ENCODE data around the gene TEKT2. TPM values are rescaled to one million over a fixed set of nuclear protein-coding genes. Genes with fewer than 3 reads are reported as not detected.
A peak's percentile ranks its signal among the peaks of the same experiment; 100 is the strongest.

Gene TEKT2
- polyA plus RNA-seq, 2 of the 4 experiments (the other 2 are of a cell fraction) = 0.08 TPM; not detected in 1

DNA sequence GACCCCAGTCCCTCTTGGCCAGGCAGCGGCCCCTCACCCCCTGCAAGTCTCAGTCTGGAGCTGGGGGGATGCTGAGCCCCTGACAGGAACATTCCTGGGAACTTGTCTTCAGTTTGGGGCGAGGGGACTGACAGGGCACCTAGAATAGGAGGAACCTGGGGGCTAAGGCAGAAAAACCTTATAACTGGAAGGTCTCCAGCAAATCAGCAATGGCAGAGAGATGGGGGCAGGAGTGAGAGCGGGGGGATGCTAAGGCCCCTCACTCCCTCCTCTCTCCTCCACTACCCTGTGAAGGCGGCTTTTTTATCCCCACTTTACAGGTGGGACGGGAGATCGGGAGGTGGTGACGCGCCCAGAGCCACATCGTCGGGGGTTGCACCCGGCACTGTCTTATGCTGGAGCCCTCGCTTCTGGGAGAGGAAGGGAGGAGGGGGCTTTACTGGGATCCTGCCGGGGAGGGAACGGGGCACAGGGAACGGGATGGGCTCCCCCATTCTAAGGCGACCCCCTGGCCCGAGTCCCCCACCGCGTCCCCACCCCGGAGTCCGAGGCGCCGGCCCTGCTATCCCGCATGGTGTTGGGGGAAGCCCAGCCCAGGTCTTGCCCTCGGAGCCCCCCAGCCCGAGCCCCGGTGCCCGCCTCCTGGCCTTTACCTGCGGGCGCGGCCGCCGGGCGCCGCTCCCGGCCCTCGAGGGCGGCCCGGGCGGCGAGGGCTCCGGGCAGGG is 40.7 kb downstream of the TEKT2 start (continued):
- TF ChIP-seq MYC (IDR thresholded peaks at IDR 0.05; ENCODE audit: borderline replicate concordance, low read length) = no peak

DNA sequence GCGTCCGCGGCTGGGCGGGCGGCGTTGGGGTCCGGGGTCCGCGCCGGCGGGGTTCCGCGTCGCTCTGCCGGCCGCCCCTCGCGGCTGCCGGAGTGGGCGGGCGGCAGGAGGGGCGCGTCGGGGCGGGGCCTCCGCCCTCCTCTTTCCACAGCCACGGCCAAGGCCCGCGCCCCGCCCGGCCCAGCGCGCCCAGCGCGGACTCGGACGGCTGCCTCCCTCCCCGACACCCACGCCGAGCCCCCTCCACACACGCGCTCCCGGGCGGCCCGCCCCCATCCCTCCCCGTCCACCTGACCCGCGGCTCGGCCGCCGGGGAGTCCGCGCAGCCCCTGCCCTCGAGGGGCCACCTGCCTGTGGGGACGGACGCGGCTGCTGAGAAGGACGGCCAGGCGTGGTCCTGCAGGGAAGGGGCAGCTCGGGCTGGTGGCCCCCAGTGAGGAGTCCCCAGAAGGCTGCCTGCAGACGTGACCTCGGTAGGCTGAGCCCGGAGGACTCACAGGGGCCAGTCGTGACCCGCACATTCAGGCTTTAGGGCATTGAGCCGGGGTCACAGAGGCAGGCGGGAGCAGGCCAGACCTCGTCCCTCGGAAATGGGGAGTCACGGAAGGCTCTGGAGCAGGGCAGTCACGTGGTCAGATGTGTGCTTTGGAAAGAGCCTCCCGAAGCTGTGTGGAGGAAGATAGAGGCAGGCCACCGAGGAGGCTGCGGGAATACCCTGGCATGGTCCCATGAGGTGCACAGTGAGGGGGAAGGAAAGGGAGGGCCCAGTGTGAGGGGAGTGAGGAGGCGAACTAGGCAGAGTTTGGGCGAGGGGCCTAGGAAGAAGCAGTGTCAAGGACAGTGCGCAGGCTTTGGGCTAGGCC is 41.5 kb downstream of the TEKT2 start, which contains the start of gene COL8A2:
COL8A2 (minus strand) TSS at position 94 of the 863 bp plus-strand sequence. CDS start 24,980 bp downstream, outside the sequence.
- FAIRE-seq (no peak), ATAC-seq (peak in 1 of 2 experiments; percentile 32; a peak in 3 of 6 replicates), DNase-seq (ENCODE audit: low read depth in 1 of 2, low spot score in 1 of 2) (no peak)
- CTCF ChIA-PET = no interaction called here
- POLR2A ChIA-PET = no interaction called here
- peak within 1 kb of the TSS; percentile 85 for H3K4me2 ChIP-seq
- H3K27ac ChIP-seq = peak within 1 kb of the TSS; percentile 35 to 74; a peak in 4 of 6 replicates
- WGBS (ENCODE audit: missing lambda C conversion rate) = 85% methylated on average over 10 of the region's 77 CpGs
- TF ChIP-seq, protein P1, sequence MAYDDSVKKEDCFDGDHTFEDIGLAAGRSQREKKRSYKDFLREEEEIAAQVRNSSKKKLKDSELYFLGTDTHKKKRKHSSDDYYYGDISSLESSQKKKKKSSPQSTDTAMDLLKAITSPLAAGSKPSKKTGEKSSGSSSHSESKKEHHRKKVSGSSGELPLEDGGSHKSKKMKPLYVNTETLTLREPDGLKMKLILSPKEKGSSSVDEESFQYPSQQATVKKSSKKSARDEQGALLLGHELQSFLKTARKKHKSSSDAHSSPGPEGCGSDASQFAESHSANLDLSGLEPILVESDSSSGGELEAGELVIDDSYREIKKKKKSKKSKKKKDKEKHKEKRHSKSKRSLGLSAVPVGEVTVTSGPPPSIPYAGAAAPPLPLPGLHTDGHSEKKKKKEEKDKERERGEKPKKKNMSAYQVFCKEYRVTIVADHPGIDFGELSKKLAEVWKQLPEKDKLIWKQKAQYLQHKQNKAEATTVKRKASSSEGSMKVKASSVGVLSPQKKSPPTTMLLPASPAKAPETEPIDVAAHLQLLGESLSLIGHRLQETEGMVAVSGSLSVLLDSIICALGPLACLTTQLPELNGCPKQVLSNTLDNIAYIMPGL (CRISPR knock-in tag; IDR thresholded peaks at IDR 0.05; ENCODE audit: borderline replicate concordance) = no peak
- TF ChIP-seq SMC3 (IDR thresholded peaks at IDR 0.05) (no peak), EHMT2 (IDR thresholded peaks at IDR 0.05; ENCODE audit: low read depth) (no peak), EP300 (IDR thresholded peaks at IDR 0.05) (no peak)
- TF ChIP-seq, protein P2, sequence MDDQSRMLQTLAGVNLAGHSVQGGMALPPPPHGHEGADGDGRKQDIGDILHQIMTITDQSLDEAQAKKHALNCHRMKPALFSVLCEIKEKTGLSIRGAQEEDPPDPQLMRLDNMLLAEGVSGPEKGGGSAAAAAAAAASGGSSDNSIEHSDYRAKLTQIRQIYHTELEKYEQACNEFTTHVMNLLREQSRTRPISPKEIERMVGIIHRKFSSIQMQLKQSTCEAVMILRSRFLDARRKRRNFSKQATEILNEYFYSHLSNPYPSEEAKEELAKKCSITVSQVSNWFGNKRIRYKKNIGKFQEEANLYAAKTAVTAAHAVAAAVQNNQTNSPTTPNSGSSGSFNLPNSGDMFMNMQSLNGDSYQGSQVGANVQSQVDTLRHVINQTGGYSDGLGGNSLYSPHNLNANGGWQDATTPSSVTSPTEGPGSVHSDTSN (IDR thresholded peaks at IDR 0.05) = no peak
- TF ChIP-seq, protein P3, sequence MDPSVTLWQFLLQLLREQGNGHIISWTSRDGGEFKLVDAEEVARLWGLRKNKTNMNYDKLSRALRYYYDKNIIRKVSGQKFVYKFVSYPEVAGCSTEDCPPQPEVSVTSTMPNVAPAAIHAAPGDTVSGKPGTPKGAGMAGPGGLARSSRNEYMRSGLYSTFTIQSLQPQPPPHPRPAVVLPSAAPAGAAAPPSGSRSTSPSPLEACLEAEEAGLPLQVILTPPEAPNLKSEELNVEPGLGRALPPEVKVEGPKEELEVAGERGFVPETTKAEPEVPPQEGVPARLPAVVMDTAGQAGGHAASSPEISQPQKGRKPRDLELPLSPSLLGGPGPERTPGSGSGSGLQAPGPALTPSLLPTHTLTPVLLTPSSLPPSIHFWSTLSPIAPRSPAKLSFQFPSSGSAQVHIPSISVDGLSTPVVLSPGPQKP (IDR thresholded peaks at IDR 0.05; ENCODE audit: low read depth, low read length) = no peak
- H3K9me3 ChIP-seq = no peaks in the 10 kb centered on the region
- H3K4me1 ChIP-seq = no peaks in the 10 kb centered on the region
- H3K4me3 ChIP-seq = peak within 1 kb of the TSS; percentile 34

DNA sequence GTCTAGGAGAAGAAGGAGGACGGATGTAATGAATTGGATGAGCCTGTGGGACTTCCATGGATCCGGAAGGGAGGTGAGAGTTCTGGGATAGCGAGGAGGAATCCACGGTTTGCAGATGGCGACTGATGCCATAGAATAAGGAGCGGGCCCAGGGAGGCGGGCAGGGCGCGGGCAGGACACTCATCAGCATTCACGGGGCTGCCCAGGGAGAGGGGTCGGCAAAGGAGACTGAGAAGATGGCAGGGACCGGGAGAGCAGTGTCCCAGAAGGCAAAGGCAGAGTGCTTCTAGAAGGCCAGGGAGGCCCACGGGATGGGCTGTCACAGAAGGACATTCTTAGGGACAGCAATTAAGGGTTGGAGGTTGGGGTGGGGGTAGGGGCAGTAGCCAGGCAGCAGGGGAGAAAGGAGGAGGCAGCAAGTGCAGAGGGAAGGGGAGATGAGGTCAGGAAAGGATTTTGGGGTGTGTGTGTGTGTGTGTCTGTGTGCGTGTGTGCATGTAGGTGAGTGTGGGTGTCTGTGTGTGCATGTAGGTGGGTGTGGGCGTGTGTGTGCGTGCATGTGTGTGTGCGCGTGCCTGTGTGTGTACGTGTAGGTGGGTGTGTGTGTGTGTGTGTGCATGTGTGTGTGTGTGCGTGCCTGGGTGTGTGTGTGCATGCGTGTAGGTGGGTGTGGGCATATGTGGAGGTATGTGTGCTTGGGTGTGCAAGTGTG is 42.3 kb downstream of the TEKT2 start:
- H3K4me1 ChIP-seq = no peaks in the 10 kb centered on the region
- H3K4me3 ChIP-seq = no peak overlapping the region
- no peak for DNase-seq (ENCODE audit: low read depth in 1 of 2, low spot score in 1 of 2)
- TF ChIP-seq KDM1A (IDR thresholded peaks at IDR 0.05; ENCODE audit: low read depth) = no peak
- TF ChIP-seq, protein P4, sequence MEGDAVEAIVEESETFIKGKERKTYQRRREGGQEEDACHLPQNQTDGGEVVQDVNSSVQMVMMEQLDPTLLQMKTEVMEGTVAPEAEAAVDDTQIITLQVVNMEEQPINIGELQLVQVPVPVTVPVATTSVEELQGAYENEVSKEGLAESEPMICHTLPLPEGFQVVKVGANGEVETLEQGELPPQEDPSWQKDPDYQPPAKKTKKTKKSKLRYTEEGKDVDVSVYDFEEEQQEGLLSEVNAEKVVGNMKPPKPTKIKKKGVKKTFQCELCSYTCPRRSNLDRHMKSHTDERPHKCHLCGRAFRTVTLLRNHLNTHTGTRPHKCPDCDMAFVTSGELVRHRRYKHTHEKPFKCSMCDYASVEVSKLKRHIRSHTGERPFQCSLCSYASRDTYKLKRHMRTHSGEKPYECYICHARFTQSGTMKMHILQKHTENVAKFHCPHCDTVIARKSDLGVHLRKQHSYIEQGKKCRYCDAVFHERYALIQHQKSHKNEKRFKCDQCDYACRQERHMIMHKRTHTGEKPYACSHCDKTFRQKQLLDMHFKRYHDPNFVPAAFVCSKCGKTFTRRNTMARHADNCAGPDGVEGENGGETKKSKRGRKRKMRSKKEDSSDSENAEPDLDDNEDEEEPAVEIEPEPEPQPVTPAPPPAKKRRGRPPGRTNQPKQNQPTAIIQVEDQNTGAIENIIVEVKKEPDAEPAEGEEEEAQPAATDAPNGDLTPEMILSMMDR (IDR thresholded peaks at IDR 0.05) = no peak
- TF ChIP-seq RCOR1 (IDR thresholded peaks at IDR 0.05; ENCODE audit: low read depth, low read length) = no peak
- no peaks in the 10 kb centered on the region for H3K9me3 ChIP-seq
- POLR2A ChIA-PET = no interaction called here
- CTCF ChIA-PET = interaction anchor here (0.6 kb wide), 2 partner anchors 7 to 116 kb away, joined by 3 read pairs; no protein-coding TSS in a partner anchor
- WGBS (ENCODE audit: missing lambda C conversion rate) = 84% methylated on average over 21 of the region's 21 CpGs
- FAIRE-seq = no peak
- H3K27ac ChIP-seq = no peak overlapping the region
- peak in 1 of 2 experiments; percentile 8; a peak in 2 of 6 replicates for ATAC-seq
- no peak overlapping the region for H3K4me2 ChIP-seq
